Peyer's patch (tissue), 4 donors: Measurements from ENCODE around the gene ARRB1.

ENCODE experiments used
- CTCF ChIP-seq, 6 experiments: fragments of 450-650 bp in 4 of 6; fragments of 200-600 bp in 2 of 6; sonication (generic) in 1 of 6; IDR thresholded peaks; one replicate each; pipeline ENCODE4 v1.5.1; 2017 to 2019; ENCODE audit warnings: antibody characterized with exemption in 6 of 6, mild to moderate bottlenecking in 3 of 6, moderate library complexity in 1 of 6
- POLR2A ChIP-seq, 2 donors: fragments of 450-650 bp; IDR thresholded peaks; one replicate each; pipeline ENCODE4 v1.5.1; 2017; ENCODE audit warnings: antibody characterized with exemption in 2 of 2, mild to moderate bottlenecking in 2 of 2, moderate library complexity in 2 of 2

GRCh38 chr11:75324740-75325139, 26.7 kb downstream of the ARRB1 start:
- TF ChIP-seq CTCF (IDR thresholded peaks at IDR 0.05) (no peak), POLR2A (IDR thresholded peaks at IDR 0.05) (no peak)
